Esophagus squamous epithelium (tissue), 4 donors: ENCODE data around the gene SLC19A1.

ENCODE experiments used
- POLR2A ChIP-seq, 4 donors: fragments of 450-650 bp; IDR thresholded peaks; one replicate each; pipeline ENCODE4 v1.6.1; 2017; ENCODE audit warnings: antibody characterized with exemption in 4 of 4, mild to moderate bottlenecking in 4 of 4, moderate library complexity in 3 of 4
- TF ChIP-seq, protein P1 (sequence below), 6 experiments: fragments of 450-650 bp in 4 of 6; fragments of 200-600 bp in 2 of 6; sonication (generic) in 2 of 6; IDR thresholded peaks; one replicate each; pipeline ENCODE4 v1.5.1; 2016 to 2019; ENCODE audit warnings: antibody characterized with exemption in 6 of 6, mild to moderate bottlenecking in 4 of 6, moderate library complexity in 4 of 6

DNA sequence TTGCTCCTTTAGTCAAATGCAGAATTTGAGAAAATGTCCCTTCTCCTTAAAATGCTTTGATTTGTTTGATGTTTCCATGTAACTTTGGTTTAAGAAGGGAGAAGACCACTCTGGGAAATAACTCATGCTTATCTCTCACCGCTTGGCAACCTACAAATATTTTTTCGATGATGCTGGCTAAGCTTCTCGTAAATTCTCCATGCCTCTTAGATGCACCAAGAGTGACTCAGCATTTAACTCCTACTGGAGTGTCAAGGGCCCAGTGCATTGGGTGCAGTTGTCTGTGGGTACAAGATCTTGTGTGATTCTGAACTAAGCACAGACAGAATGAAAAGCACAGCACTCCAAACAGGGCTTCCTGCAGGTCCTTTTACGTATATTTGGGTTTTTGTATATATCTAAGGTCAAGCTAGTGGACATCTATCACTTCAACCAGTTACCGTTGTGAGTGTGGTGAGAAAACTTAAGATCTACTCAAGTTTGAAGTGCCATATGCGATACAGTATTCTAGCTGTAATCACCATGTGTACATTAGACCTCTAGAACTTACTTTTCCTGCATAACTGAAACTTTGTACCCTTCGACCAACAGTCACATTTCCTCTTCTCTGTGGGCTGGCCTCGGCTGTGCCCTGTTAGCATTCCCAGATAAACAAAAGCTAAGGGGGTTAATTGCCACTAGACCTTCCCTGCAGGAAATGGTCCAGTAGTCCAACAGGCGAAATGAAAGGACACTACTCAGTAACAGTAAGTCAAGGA, 81.5 kb downstream of the SLC19A1 start:
- TF ChIP-seq, protein P1, sequence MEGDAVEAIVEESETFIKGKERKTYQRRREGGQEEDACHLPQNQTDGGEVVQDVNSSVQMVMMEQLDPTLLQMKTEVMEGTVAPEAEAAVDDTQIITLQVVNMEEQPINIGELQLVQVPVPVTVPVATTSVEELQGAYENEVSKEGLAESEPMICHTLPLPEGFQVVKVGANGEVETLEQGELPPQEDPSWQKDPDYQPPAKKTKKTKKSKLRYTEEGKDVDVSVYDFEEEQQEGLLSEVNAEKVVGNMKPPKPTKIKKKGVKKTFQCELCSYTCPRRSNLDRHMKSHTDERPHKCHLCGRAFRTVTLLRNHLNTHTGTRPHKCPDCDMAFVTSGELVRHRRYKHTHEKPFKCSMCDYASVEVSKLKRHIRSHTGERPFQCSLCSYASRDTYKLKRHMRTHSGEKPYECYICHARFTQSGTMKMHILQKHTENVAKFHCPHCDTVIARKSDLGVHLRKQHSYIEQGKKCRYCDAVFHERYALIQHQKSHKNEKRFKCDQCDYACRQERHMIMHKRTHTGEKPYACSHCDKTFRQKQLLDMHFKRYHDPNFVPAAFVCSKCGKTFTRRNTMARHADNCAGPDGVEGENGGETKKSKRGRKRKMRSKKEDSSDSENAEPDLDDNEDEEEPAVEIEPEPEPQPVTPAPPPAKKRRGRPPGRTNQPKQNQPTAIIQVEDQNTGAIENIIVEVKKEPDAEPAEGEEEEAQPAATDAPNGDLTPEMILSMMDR (IDR thresholded peaks at IDR 0.05): no peak
- no peak for TF ChIP-seq POLR2A (IDR thresholded peaks at IDR 0.05)
